GM12891 (cell line): ENCODE measurements around the gene SIDT2.

Experiments
- POLR2A ChIP-seq: IDR thresholded peaks from 2 replicates; pipeline ENCODE4 v1.6.1; 2011; ENCODE audit warnings: low read depth, low read length, control low read depth
- POLR2AphosphoS5 ChIP-seq: IDR thresholded peaks from 2 replicates; pipeline ENCODE4 v1.6.1; 2011; ENCODE audit warnings: low read depth, low read length, control low read depth
- POU2F2 ChIP-seq: IDR thresholded peaks from 2 replicates; pipeline ENCODE4 v1.6.1; 2011; ENCODE audit warnings: low read depth, mild to moderate bottlenecking, control low read depth, low read length, moderate library complexity
- SPI1 ChIP-seq: IDR thresholded peaks from 2 replicates; pipeline ENCODE4 v1.6.1; 2011; ENCODE audit warnings: low read depth, low read length, control low read depth
- TAF1 ChIP-seq: IDR thresholded peaks from 2 replicates; pipeline ENCODE4 v1.6.1; 2011; ENCODE audit warnings: low read depth, low read length, control low read depth

GRCh38 chr11:117172724-117173421 is 5.7 kb upstream of the SIDT2 start:
- TF ChIP-seq POLR2AphosphoS5 (no peak), POLR2A (no peak; the same call in 1 of the 2 replicates), TAF1 (no peak), POU2F2 (no peak), SPI1 (no peak)
